ENCODE results near the gene SPAG5. TPM values are rescaled to one million over a fixed set of nuclear protein-coding genes. Genes with fewer than 3 reads are reported as not detected.

SPAG5 gene
- total RNA-seq, 1 donor = 31.8 TPM

- TF ChIP-seq, protein P1, sequence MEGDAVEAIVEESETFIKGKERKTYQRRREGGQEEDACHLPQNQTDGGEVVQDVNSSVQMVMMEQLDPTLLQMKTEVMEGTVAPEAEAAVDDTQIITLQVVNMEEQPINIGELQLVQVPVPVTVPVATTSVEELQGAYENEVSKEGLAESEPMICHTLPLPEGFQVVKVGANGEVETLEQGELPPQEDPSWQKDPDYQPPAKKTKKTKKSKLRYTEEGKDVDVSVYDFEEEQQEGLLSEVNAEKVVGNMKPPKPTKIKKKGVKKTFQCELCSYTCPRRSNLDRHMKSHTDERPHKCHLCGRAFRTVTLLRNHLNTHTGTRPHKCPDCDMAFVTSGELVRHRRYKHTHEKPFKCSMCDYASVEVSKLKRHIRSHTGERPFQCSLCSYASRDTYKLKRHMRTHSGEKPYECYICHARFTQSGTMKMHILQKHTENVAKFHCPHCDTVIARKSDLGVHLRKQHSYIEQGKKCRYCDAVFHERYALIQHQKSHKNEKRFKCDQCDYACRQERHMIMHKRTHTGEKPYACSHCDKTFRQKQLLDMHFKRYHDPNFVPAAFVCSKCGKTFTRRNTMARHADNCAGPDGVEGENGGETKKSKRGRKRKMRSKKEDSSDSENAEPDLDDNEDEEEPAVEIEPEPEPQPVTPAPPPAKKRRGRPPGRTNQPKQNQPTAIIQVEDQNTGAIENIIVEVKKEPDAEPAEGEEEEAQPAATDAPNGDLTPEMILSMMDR (IDR thresholded peaks at IDR 0.05; ENCODE audit: insufficient read depth, low read length) = no peak
- no peak overlapping the region for H3K4me3 ChIP-seq (ENCODE audit: low read depth, low read length)
- no peak for DNase-seq (ENCODE audit: low read depth)
These were observed 13.0 kb downstream of the SPAG5 start for GRCh38 chr17:28585851-28586250.

DNA sequence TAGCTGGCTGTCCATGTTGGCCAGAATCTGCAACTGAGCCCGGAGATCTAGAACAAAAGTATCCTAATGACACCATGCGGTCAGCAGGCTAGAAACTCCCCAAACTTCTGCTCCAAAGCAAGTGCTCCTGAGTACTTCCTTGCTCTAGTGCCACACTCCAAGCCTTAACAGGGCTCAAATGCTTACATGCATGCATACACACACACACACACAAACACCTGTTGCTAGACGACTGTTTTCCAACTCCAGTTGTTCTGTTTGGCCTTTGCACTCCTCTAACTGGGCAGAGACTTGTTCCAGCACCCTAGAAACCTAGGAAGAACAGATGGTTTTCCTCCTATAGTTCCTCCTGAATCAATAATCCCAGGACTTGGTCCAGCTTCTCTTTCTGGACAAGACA, 14.4 kb downstream of the SPAG5 start:
- H3K4me3 ChIP-seq (ENCODE audit: low read depth, low read length) = no peak overlapping the region
- DNase-seq (ENCODE audit: low read depth) = no peak
- TF ChIP-seq, protein P1 (IDR thresholded peaks at IDR 0.05; ENCODE audit: insufficient read depth, low read length) = no peak

DNA sequence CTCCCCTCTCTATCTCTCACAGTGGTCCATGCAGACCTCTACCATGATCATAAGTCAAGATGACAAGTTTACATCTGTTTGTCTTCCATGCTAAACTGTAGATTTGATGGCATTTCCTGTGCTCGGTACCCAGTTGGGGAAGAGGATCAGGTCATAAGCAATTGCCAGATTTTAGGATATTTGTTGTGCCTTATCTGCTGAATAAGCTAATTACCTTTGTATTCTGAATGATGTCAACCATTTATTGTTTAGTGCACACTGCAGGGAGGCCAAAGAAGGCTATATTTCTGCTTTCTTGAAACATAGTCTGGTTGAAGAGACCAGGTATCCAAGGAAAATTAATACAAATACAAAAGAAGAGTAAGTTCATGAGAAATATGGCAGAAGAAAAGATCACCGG, 16.3 kb downstream of the SPAG5 start:
- TF ChIP-seq, protein P1 (IDR thresholded peaks at IDR 0.05; ENCODE audit: insufficient read depth, low read length) = no peak
- DNase-seq (ENCODE audit: low read depth) = no peak
- no peak overlapping the region for H3K4me3 ChIP-seq (ENCODE audit: low read depth, low read length)

DNA sequence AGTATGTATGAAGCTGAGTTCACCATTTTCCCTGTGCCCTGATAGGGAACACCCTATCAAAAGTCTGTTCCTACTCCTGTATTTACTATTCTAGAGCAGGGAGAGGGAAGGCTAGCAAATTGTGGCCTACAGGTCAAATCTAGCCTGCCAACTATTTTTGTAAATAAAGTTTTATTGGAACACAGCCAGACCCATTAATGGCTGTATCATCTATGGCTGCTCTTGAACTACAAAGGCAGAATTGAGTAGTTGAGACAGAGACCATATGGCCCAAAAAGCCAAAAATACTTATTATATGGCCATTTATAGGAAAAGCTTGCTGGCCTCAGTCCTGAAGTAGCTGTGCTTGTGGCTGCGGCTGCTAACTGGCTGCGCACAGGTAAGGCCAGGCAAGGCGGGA, 17.9 kb downstream of the SPAG5 start:
- H3K4me3 ChIP-seq (ENCODE audit: low read depth, low read length) = no peak overlapping the region
- DNase-seq (ENCODE audit: low read depth) = no peak
- TF ChIP-seq, protein P1 (IDR thresholded peaks at IDR 0.05; ENCODE audit: insufficient read depth, low read length) = no peak

GRCh38 chr17:28579526-28579925, 19.3 kb downstream of the SPAG5 start:
- no peak overlapping the region for H3K4me3 ChIP-seq (ENCODE audit: low read depth, low read length)
- DNase-seq (ENCODE audit: low read depth) = no peak
- TF ChIP-seq, protein P1 (IDR thresholded peaks at IDR 0.05; ENCODE audit: insufficient read depth, low read length) = no peak

GRCh38 chr17:28578246-28579195, 20.3 kb downstream of the SPAG5 start:
- TF ChIP-seq, protein P1 (IDR thresholded peaks at IDR 0.05; ENCODE audit: insufficient read depth, low read length) = no peak
- no peak for DNase-seq (ENCODE audit: low read depth)

More at GRCh38 chr17:28578246-28579195, 20.3 kb downstream of the SPAG5 start:
- H3K4me3 ChIP-seq (ENCODE audit: low read depth, low read length) = no peak overlapping the region

Measured in fibroblast of the aortic adventitia (primary cell).